Muscle of leg (tissue), 11 donors: ENCODE data around the gene ACVR2B. TPM values are rescaled to one million over a fixed set of nuclear protein-coding genes. Genes with fewer than 3 reads are reported as not detected.

Source experiments
- DNase-seq: peaks from one replicate; pipeline ENCODE4 v3.0.0; 2013
- H3K27ac ChIP-seq: one replicate; pipeline ENCODE4 v1.5.1; 2013; ENCODE audit warnings: mild to moderate bottlenecking, low read length, control low read depth
- H3K27me3 ChIP-seq: one replicate; pipeline ENCODE4 v1.6.1; 2013; ENCODE audit warnings: low read length; ENCODE audit not compliant: control insufficient read depth, insufficient read depth
- H3K36me3 ChIP-seq: one replicate; pipeline ENCODE4 v1.6.1; 2013; ENCODE audit warnings: low read length; ENCODE audit not compliant: control insufficient read depth, insufficient read depth
- H3K4me1 ChIP-seq: one replicate; pipeline ENCODE4 v1.6.1; 2013; ENCODE audit warnings: low read length; ENCODE audit not compliant: control insufficient read depth, insufficient read depth
- H3K4me3 ChIP-seq: one replicate; pipeline ENCODE4 v1.5.1; 2013; ENCODE audit warnings: low read length, control low read depth
- H3K9me3 ChIP-seq: replicated peaks from 2 replicates; pipeline ENCODE4 v1.6.1; 2013; ENCODE audit warnings: low read depth, low read length; ENCODE audit not compliant: control insufficient read depth
- WGBS: methylation state at CpG from one replicate; pipeline ENCODE4 v1.1.5; 2013; ENCODE audit warnings: missing lambda C conversion rate; ENCODE audit not compliant: insufficient coverage; 5-methylcytosine and 5-hydroxymethylcytosine counted together
- polyA plus RNA-seq, 8 donors: library from polyadenylated mRNA; unstranded; fragments of 120-200 nt; gene quantifications; one replicate each; pipeline versions ENCODE4 v1.2.1 to v1.2.3, GENCODE V29; 2013; ENCODE audit warnings: inconsistent platforms in 1 of 8, low replicate concordance in 1 of 8; ENCODE audit not compliant: insufficient read length in 8 of 8, insufficient read depth in 1 of 8
- total RNA-seq: library from RNA; stranded (reverse); fragments of 120-200 nt; gene quantifications from one replicate; pipeline ENCODE4 v1.2.4, GENCODE V29; 2013

ACVR2B gene
- total and polyA plus RNA-seq, 9 donors, result 7.9 to 17.6 (median 13.7) TPM

GRCh38 chr3:38541806-38542205, 88.1 kb downstream of the ACVR2B start:
- Histone ChIP-seq H3K4me1 (peaks cover 39% of the 10 kb centered on the region), H3K27me3 (no peaks in the 10 kb centered on the region), H3K36me3 (no peaks in the 10 kb centered on the region), H3K27ac (peak overlapping the region; percentile 59), H3K9me3 (no peaks in the 10 kb centered on the region), H3K4me3 (no peak overlapping the region)
- peak; percentile 41 for DNase-seq
- WGBS, result 48% methylated on average over 8 of the region's 9 CpGs

Other genes with a start within 250 kb of the ACVR2B start
- 0.22 TPM for gene SLC22A13, start 188.1 kb upstream of the ACVR2B start, total RNA-seq
- under 1 TPM in 6 of 8 donors, not detected in 2; 0.08 to 0.17 (median 0.12) TPM for gene SLC22A13, start 188.1 kb upstream of the ACVR2B start, polyA plus RNA-seq
- 0.18 TPM for gene SLC22A14, start 171.6 kb upstream of the ACVR2B start, total RNA-seq
- under 1 TPM; 0.09 to 0.25 (median 0.18) TPM for gene SLC22A14, start 171.6 kb upstream of the ACVR2B start, polyA plus RNA-seq
- 3.3 TPM for gene XYLB, start 107.1 kb upstream of the ACVR2B start, total RNA-seq
- 1 to 10 TPM; 1.9 to 4.7 (median 3.3) TPM for gene XYLB, start 107.1 kb upstream of the ACVR2B start, polyA plus RNA-seq
- gene EXOG, start 42.5 kb downstream of the ACVR2B start, total RNA-seq, result 11.3 TPM
- 10 to 100 TPM; 11.0 to 24.1 (median 15.6) TPM for gene EXOG, start 42.5 kb downstream of the ACVR2B start, polyA plus RNA-seq
- gene SCN5A, start 195.8 kb downstream of the ACVR2B start, total RNA-seq, result 1.9 TPM
- 1 to 10 TPM; 2.8 to 4.8 (median 4.3) TPM for gene SCN5A, start 195.8 kb downstream of the ACVR2B start, polyA plus RNA-seq